Neural cell (in vitro differentiated cells): Measurements from ENCODE around the gene KCNIP4. TPM values are rescaled to one million over a fixed set of nuclear protein-coding genes. Genes with fewer than 3 reads are reported as not detected.

Source experiments
- H2AFZ ChIP-seq: fragments of 200-600, 300-800 bp; sonication (generic), shearing (Covaris generic); 2 replicates; pipeline ENCODE4 v1.6.0; 2014; ENCODE audit warnings: low read depth, mild to moderate bottlenecking, antibody characterized with exemption, low read length, moderate library complexity
- H3F3A ChIP-seq: fragments of 200-600 bp; shearing (Covaris generic); 2 replicates; pipeline ENCODE4 v1.6.1; 2016; ENCODE audit warnings: mild to moderate bottlenecking, moderate library complexity, mixed read lengths, antibody characterized with exemption, low read length; ENCODE audit not compliant: insufficient read depth, poor library complexity, severe bottlenecking
- H3K27ac ChIP-seq: fragments of 200-600, 300-800 bp; sonication (generic), shearing (Covaris generic); 2 replicates; pipeline ENCODE4 v1.5.1; 2014; ENCODE audit warnings: mild to moderate bottlenecking, low read length, moderate library complexity
- H3K27me3 ChIP-seq: fragments of 300-800, 200-600 bp; sonication (generic), shearing (Covaris generic); 2 replicates; pipeline ENCODE4 v1.6.0; 2014; ENCODE audit warnings: mild to moderate bottlenecking, low read depth, low read length, moderate library complexity; ENCODE audit not compliant: insufficient read depth
- H3K36me3 ChIP-seq: fragments of 300-800, 200-600 bp; sonication (generic), shearing (Covaris generic); 2 replicates; pipeline ENCODE4 v1.5.1; 2014; ENCODE audit warnings: mild to moderate bottlenecking, antibody characterized with exemption, low read length, moderate library complexity; ENCODE audit not compliant: insufficient read depth
- H3K4me2 ChIP-seq: fragments of 300-800, 200-600 bp; sonication (generic), shearing (Covaris generic); 2 replicates; pipeline ENCODE4 v1.6.0; 2014; ENCODE audit warnings: mild to moderate bottlenecking, low read length
- H3K4me3 ChIP-seq: fragments of 300-800, 200-600 bp; sonication (generic), shearing (Covaris generic); 2 replicates; pipeline ENCODE4 v1.5.1; 2014; ENCODE audit warnings: mild to moderate bottlenecking, low read length, moderate library complexity
- H3K79me2 ChIP-seq: fragments of 200-600 bp; shearing (Covaris generic); replicated peaks from 2 replicates; pipeline ENCODE4 v1.6.0; 2014; ENCODE audit warnings: mild to moderate bottlenecking, low read length, moderate library complexity; ENCODE audit not compliant: insufficient read depth
- H3K9ac ChIP-seq: fragments of 300-800, 200-600 bp; sonication (generic), shearing (Covaris generic); 2 replicates; pipeline ENCODE4 v1.6.1; 2016; ENCODE audit warnings: mild to moderate bottlenecking, low read length, mixed read lengths
- H3K9me2 ChIP-seq: fragments of 200-600 bp; shearing (Covaris generic); 2 replicates; pipeline ENCODE4 v1.6.1; 2016; ENCODE audit warnings: mild to moderate bottlenecking, low read length, mixed read lengths; ENCODE audit not compliant: insufficient read depth
- H3K9me3 ChIP-seq: fragments of 200-600, 300-800 bp; sonication (generic), shearing (Covaris generic); 2 replicates; pipeline ENCODE4 v1.6.1; 2016; ENCODE audit warnings: mild to moderate bottlenecking, mixed run types, low read length, moderate library complexity, mixed read lengths
- H4K20me1 ChIP-seq: fragments of 200-600 bp; shearing (Covaris generic); 2 replicates; pipeline ENCODE4 v1.6.1; 2016; ENCODE audit warnings: mild to moderate bottlenecking, mixed run types; ENCODE audit not compliant: insufficient read depth
- CTCF ChIP-seq: fragments of 450-650 bp; IDR thresholded peaks from 2 replicates; pipeline ENCODE4 v1.5.1; 2014; ENCODE audit warnings: antibody characterized with exemption, mild to moderate bottlenecking, moderate library complexity; ENCODE audit not compliant: poor library complexity, severe bottlenecking
- EP300 ChIP-seq: fragments of 450-650 bp; conservative IDR thresholded peaks from 2 replicates; pipeline ENCODE4 v1.6.1; 2014; ENCODE audit warnings: antibody characterized with exemption, mild to moderate bottlenecking, moderate library complexity; ENCODE audit not compliant: poor library complexity, severe bottlenecking
- EZH2 ChIP-seq: fragments of 200-600, 300-800 bp; shearing (Covaris generic), sonication (generic); IDR thresholded peaks from 2 replicates; pipeline ENCODE4 v1.6.1; 2014; ENCODE audit warnings: antibody characterized with exemption, low read length, borderline replicate concordance, mild to moderate bottlenecking; ENCODE audit not compliant: insufficient read depth, poor library complexity, severe bottlenecking
- MXI1 ChIP-seq: fragments of 450-650 bp; conservative IDR thresholded peaks from 2 replicates; pipeline ENCODE4 v1.6.1; 2014; ENCODE audit warnings: antibody characterized with exemption, mild to moderate bottlenecking; ENCODE audit not compliant: poor library complexity, severe bottlenecking
- POLR2AphosphoS5 ChIP-seq: IDR thresholded peaks from 2 replicates; pipeline ENCODE4 v1.6.1; 2012
- RAD21 ChIP-seq: fragments of 450-650 bp; conservative IDR thresholded peaks from 2 replicates; pipeline ENCODE4 v1.6.1; 2014; ENCODE audit warnings: antibody characterized with exemption, mild to moderate bottlenecking, moderate library complexity
- REST ChIP-seq: IDR thresholded peaks from 2 replicates; pipeline ENCODE4 v1.6.1; 2012; ENCODE audit warnings: borderline replicate concordance
- SMC3 ChIP-seq: fragments of 450-650 bp; conservative IDR thresholded peaks from 2 replicates; pipeline ENCODE4 v1.6.1; 2014; ENCODE audit warnings: antibody characterized with exemption, mild to moderate bottlenecking, moderate library complexity; ENCODE audit not compliant: poor library complexity
- polyA plus RNA-seq: library from polyadenylated mRNA; depleted of rRNA; stranded (reverse); fragments of >200 nt; gene quantifications from 2 replicates; pipeline ENCODE4 v1.2.3, GENCODE V29; 2014

KCNIP4 gene
- polyA plus RNA-seq, 1 donor from 2014 or later = 22.8 TPM

GRCh38 chr4:21410372-21410771 lies 538.2 kb downstream of the KCNIP4 start:
- Histone ChIP-seq H3K79me2 (no peaks in the 10 kb centered on the region), H3K4me3 (no peak overlapping the region), H3K9me2 (no peaks in the 10 kb centered on the region), H3K27ac (no peak overlapping the region), H3F3A (no peaks in the 10 kb centered on the region), H4K20me1 (no peaks in the 10 kb centered on the region), H3K36me3 (no peaks in the 10 kb centered on the region), H2AFZ (no peak overlapping the region), H3K9ac (no peak overlapping the region), H3K9me3 (no peaks in the 10 kb centered on the region), H3K4me2 (no peak overlapping the region), H3K27me3 (peaks cover 3% of the 10 kb centered on the region)
- no peak for TF ChIP-seq POLR2AphosphoS5

- H4K20me1 ChIP-seq = no peaks in the 10 kb centered on the region
- no peaks in the 10 kb centered on the region for H3K27me3 ChIP-seq
- no peak overlapping the region for H3K4me2 ChIP-seq
- no peak overlapping the region for H3K9ac ChIP-seq
- H3K4me3 ChIP-seq = no peak overlapping the region
- no peak overlapping the region for H2AFZ ChIP-seq
- no peaks in the 10 kb centered on the region for H3F3A ChIP-seq
- H3K9me2 ChIP-seq = no peaks in the 10 kb centered on the region
- no peaks in the 10 kb centered on the region for H3K79me2 ChIP-seq
- H3K9me3 ChIP-seq = no peaks in the 10 kb centered on the region
- TF ChIP-seq EZH2 (no peak), RAD21 (no peak), MXI1 (no peak), SMC3 (no peak), REST (no peak)
- no peak overlapping the region for H3K27ac ChIP-seq
- no peaks in the 10 kb centered on the region for H3K36me3 ChIP-seq
Observed at GRCh38 chr4:21387683-21388082, 560.9 kb downstream of the KCNIP4 start.

GRCh38 chr4:21386166-21386780 lies 562.3 kb downstream of the KCNIP4 start:
- H3K36me3 ChIP-seq = no peaks in the 10 kb centered on the region
- H3K9ac ChIP-seq = no peak overlapping the region
- no peak overlapping the region for H3K4me3 ChIP-seq
- no peaks in the 10 kb centered on the region for H3K79me2 ChIP-seq
- no peak overlapping the region for H2AFZ ChIP-seq
- TF ChIP-seq MXI1 (no peak), CTCF (no peak), SMC3 (no peak), RAD21 (no peak), EZH2 (no peak), EP300 (no peak), POLR2AphosphoS5 (no peak)
- H3K9me3 ChIP-seq = no peaks in the 10 kb centered on the region
- no peaks in the 10 kb centered on the region for H3K9me2 ChIP-seq
- no peaks in the 10 kb centered on the region for H4K20me1 ChIP-seq
- H3F3A ChIP-seq = no peaks in the 10 kb centered on the region
- no peak overlapping the region for H3K27ac ChIP-seq
- H3K4me2 ChIP-seq = no peak overlapping the region
- no peaks in the 10 kb centered on the region for H3K27me3 ChIP-seq
